H9 (cell line): ENCODE data around the gene CDKAL1. TPM values are rescaled to one million over a fixed set of nuclear protein-coding genes. Genes with fewer than 3 reads are reported as not detected.
A peak's percentile ranks its signal among the peaks of the same experiment; 100 is the strongest.

Experiments used
- DNase-seq: peaks from one replicate; pipeline ENCODE4 v3.0.0-alpha.2; 2017
- H2AFZ ChIP-seq: one replicate; pipeline ENCODE4 v1.6.1; 2013; ENCODE audit warnings: mild to moderate bottlenecking, low read length, control low read depth, moderate library complexity
- H2AK5ac ChIP-seq: 2 replicates; pipeline ENCODE4 v1.6.1; 2013; ENCODE audit warnings: low read length, control low read depth, mixed read lengths; ENCODE audit not compliant: insufficient read length
- H2BK120ac ChIP-seq: one replicate; pipeline ENCODE4 v1.6.1; 2013; ENCODE audit warnings: low read depth, mild to moderate bottlenecking, low read length, control low read depth, inconsistent platforms; ENCODE audit not compliant: poor library complexity, severe bottlenecking
- H2BK12ac ChIP-seq: 2 replicates; pipeline ENCODE4 v1.6.1; 2013; ENCODE audit warnings: low read length, control low read depth, mixed read lengths, low read depth; ENCODE audit not compliant: insufficient read length
- H2BK15ac ChIP-seq: 2 replicates; pipeline ENCODE4 v1.6.1; 2013; ENCODE audit warnings: low read depth, low read length, control low read depth
- H2BK20ac ChIP-seq: one replicate; pipeline ENCODE4 v1.6.1; 2013; ENCODE audit warnings: low read depth, mild to moderate bottlenecking, low read length, control low read depth, inconsistent platforms; ENCODE audit not compliant: poor library complexity, severe bottlenecking
- H2BK5ac ChIP-seq: 2 replicates; pipeline ENCODE4 v1.6.1; 2013; ENCODE audit warnings: low read length, control low read depth, mixed read lengths; ENCODE audit not compliant: insufficient read length
- H3K14ac ChIP-seq: 2 replicates; pipeline ENCODE4 v1.6.1; 2013; ENCODE audit warnings: low read length, control low read depth; ENCODE audit not compliant: insufficient read depth
- H3K18ac ChIP-seq: 2 replicates; pipeline ENCODE4 v1.6.1; 2013; ENCODE audit warnings: low read depth, mild to moderate bottlenecking, mixed read lengths, low read length, control low read depth; ENCODE audit not compliant: insufficient read length
- H3K23ac ChIP-seq: 2 replicates; pipeline ENCODE4 v1.6.1; 2013; ENCODE audit warnings: low read length, control low read depth, mixed read lengths, low read depth; ENCODE audit not compliant: insufficient read length
- H3K23me2 ChIP-seq: 2 replicates; pipeline ENCODE4 v1.6.1; 2013; ENCODE audit warnings: low read depth, mild to moderate bottlenecking, mixed read lengths, low read length, control low read depth; ENCODE audit not compliant: insufficient read length, poor library complexity, severe bottlenecking
- H3K27ac ChIP-seq: 2 replicates; pipeline ENCODE4 v1.5.1; 2013; ENCODE audit warnings: low read length, control low read depth, mixed read lengths, low read depth; ENCODE audit not compliant: insufficient read length
- H3K27me3 ChIP-seq: 2 replicates; pipeline ENCODE4 v1.6.1; 2013; ENCODE audit warnings: low read length, control low read depth, inconsistent platforms; ENCODE audit not compliant: insufficient read depth
- H3K4ac ChIP-seq: 2 replicates; pipeline ENCODE4 v1.6.1; 2013; ENCODE audit warnings: low read depth, mild to moderate bottlenecking, control low read depth, inconsistent platforms, low read length, moderate library complexity
- H3K4me1 ChIP-seq: 2 replicates; pipeline ENCODE4 v1.6.1; 2013; ENCODE audit warnings: low read length, control low read depth, inconsistent platforms; ENCODE audit not compliant: insufficient read depth
- H3K4me2 ChIP-seq: 2 replicates; pipeline ENCODE4 v1.6.1; 2013; ENCODE audit warnings: low read length, control low read depth, mixed read lengths; ENCODE audit not compliant: insufficient read length, insufficient read depth
- H3K56ac ChIP-seq: 2 replicates; pipeline ENCODE4 v1.6.1; 2013; ENCODE audit warnings: low read depth, mild to moderate bottlenecking, mixed read lengths, low read length, control low read depth; ENCODE audit not compliant: insufficient read length
- H3K79me1 ChIP-seq: 2 replicates; pipeline ENCODE4 v1.6.1; 2013; ENCODE audit warnings: low read depth, mild to moderate bottlenecking, moderate library complexity, low read length, control low read depth, inconsistent platforms; ENCODE audit not compliant: insufficient read depth, poor library complexity, severe bottlenecking
- H3K79me2 ChIP-seq: 2 replicates; pipeline ENCODE4 v1.6.1; 2013; ENCODE audit warnings: low read length, control low read depth, inconsistent platforms; ENCODE audit not compliant: insufficient read depth
- H3K9ac ChIP-seq: 2 replicates; pipeline ENCODE4 v1.6.1; 2013; ENCODE audit warnings: low read length, control low read depth, mixed read lengths; ENCODE audit not compliant: insufficient read length; ENCODE audit errors: extremely low read depth
- H3K9me3 ChIP-seq: one replicate; pipeline ENCODE4 v1.6.1; 2013; ENCODE audit warnings: low read depth, low read length, inconsistent platforms; ENCODE audit not compliant: control insufficient read depth
- H3T11ph ChIP-seq: one replicate; pipeline ENCODE4 v1.6.1; 2013; ENCODE audit warnings: mild to moderate bottlenecking, low read length, control low read depth, inconsistent platforms
- H4K20me1 ChIP-seq: one replicate; pipeline ENCODE4 v1.6.1; 2013; ENCODE audit not compliant: control insufficient read depth, insufficient read length, insufficient read depth
- H4K5ac ChIP-seq: 2 replicates; pipeline ENCODE4 v1.6.1; 2013; ENCODE audit warnings: low read depth, mild to moderate bottlenecking, mixed read lengths, low read length, control low read depth; ENCODE audit not compliant: insufficient read length
- H4K8ac ChIP-seq: replicated peaks from 2 replicates; pipeline ENCODE4 v1.6.1; 2013; ENCODE audit warnings: low read length, control low read depth, mixed read lengths, low read depth; ENCODE audit not compliant: insufficient read length
- H4K91ac ChIP-seq: 2 replicates; pipeline ENCODE4 v1.6.1; 2013; ENCODE audit warnings: low read depth, mild to moderate bottlenecking, moderate library complexity, mixed read lengths, low read length, control low read depth; ENCODE audit not compliant: insufficient read length
- H3K27ac Mint-ChIP-seq, 3 experiments: 2 replicates in 2 of 3; 3 replicates in 1 of 3; pipeline ENCODE4 v1.8.0; 2020 to 2021; ENCODE audit warnings: mixed read lengths in 3 of 3, mild to moderate bottlenecking in 1 of 3, moderate library complexity in 1 of 3
- H3K27me3 Mint-ChIP-seq: 2 replicates; pipeline ENCODE4 v1.8.0; 2021; ENCODE audit warnings: low read depth, mild to moderate bottlenecking, moderate library complexity, mixed read lengths
- H3K36me3 Mint-ChIP-seq, 3 experiments: 2 replicates in 2 of 3; 3 replicates in 1 of 3; pipeline ENCODE4 v1.8.0; 2020 to 2021; ENCODE audit warnings: low read depth in 3 of 3, mixed read lengths in 3 of 3; ENCODE audit not compliant: insufficient read depth in 1 of 3
- H3K4me1 Mint-ChIP-seq, 2 experiments: 2 replicates each; pipeline ENCODE4 v1.8.0; 2020; ENCODE audit warnings: mixed read lengths in 2 of 2
- H3K4me3 Mint-ChIP-seq, 2 experiments: 2 replicates in 1 of 2; 3 replicates in 1 of 2; pipeline ENCODE4 v1.8.0; 2020 to 2021; ENCODE audit warnings: mild to moderate bottlenecking in 2 of 2, mixed read lengths in 2 of 2, moderate library complexity in 1 of 2
- H3K9me3 Mint-ChIP-seq, 2 experiments: 2 replicates in 1 of 2; 3 replicates in 1 of 2; pipeline ENCODE4 v1.8.0; 2020; ENCODE audit warnings: mild to moderate bottlenecking in 2 of 2, mixed read lengths in 2 of 2, moderate library complexity in 1 of 2
- WGBS: extraction: QIAGEN DNeasy Blood & Tissue Kit; methylation state at CpG from one replicate; pipeline ENCODE4 v1.1.7; 2013; ENCODE audit warnings: missing lambda C conversion rate, low lambda C conversion rate, mixed read lengths; ENCODE audit not compliant: insufficient read length; ENCODE audit errors: extremely low coverage; 5-methylcytosine and 5-hydroxymethylcytosine counted together
- total RNA-seq: library from RNA; stranded (reverse); gene quantifications from 2 replicates; pipeline ENCODE4 v1.2.1, GENCODE V29; 2021
- TF ChIP-seq, protein P1 (sequence below): fragments of 200-600 bp; sonication (generic); conservative IDR thresholded peaks from 3 replicates; pipeline ENCODE4 v1.8.0; 2021; ENCODE audit warnings: antibody characterized with exemption, mild to moderate bottlenecking

The CDKAL1 gene
- total RNA-seq, 1 experiment from 2014 or later, result 23.0 TPM

- H3K9me3 ChIP-seq, result no peaks in the 10 kb centered on the region
- no peak overlapping the region for H3K9ac ChIP-seq
- no peak overlapping the region for H3K4me2 ChIP-seq
- no peak overlapping the region for H2AK5ac ChIP-seq
- no CpG with 5 or more reads among the region's 6 CpGs for WGBS
- TF ChIP-seq, protein P1, sequence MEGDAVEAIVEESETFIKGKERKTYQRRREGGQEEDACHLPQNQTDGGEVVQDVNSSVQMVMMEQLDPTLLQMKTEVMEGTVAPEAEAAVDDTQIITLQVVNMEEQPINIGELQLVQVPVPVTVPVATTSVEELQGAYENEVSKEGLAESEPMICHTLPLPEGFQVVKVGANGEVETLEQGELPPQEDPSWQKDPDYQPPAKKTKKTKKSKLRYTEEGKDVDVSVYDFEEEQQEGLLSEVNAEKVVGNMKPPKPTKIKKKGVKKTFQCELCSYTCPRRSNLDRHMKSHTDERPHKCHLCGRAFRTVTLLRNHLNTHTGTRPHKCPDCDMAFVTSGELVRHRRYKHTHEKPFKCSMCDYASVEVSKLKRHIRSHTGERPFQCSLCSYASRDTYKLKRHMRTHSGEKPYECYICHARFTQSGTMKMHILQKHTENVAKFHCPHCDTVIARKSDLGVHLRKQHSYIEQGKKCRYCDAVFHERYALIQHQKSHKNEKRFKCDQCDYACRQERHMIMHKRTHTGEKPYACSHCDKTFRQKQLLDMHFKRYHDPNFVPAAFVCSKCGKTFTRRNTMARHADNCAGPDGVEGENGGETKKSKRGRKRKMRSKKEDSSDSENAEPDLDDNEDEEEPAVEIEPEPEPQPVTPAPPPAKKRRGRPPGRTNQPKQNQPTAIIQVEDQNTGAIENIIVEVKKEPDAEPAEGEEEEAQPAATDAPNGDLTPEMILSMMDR, result no peak
- H4K20me1 ChIP-seq, result no peaks in the 10 kb centered on the region
- Mint-ChIP-seq H3K4me1 (peaks cover 14 to 30% of the 10 kb centered on the region in 2 experiments), H3K36me3 (peaks cover 0 to 7% (median 2%) of the 10 kb centered on the region in 3 experiments; a peak in 1 of 7 replicates), H3K4me3 (no peak overlapping the region), H3K9me3 (no peaks in the 10 kb centered on the region), H3K27ac (no peak overlapping the region; a peak in 1 of 7 replicates), H3K27me3 (no peaks in the 10 kb centered on the region)
- no peak overlapping the region for H4K8ac ChIP-seq
- H3K4ac ChIP-seq, result no peak overlapping the region
- no peak overlapping the region for H2BK15ac ChIP-seq
- no peak for DNase-seq
- H3K27ac ChIP-seq, result no peak overlapping the region
- H3K79me2 ChIP-seq, result no peaks in the 10 kb centered on the region
- H4K5ac ChIP-seq, result no peak overlapping the region
- H2BK12ac ChIP-seq, result no peak overlapping the region
- H3K23me2 ChIP-seq, result no peaks in the 10 kb centered on the region
- no peaks in the 10 kb centered on the region for H3K27me3 ChIP-seq
- no peaks in the 10 kb centered on the region for H3K4me1 ChIP-seq
- no peak overlapping the region for H2BK20ac ChIP-seq
- H3K56ac ChIP-seq, result no peak overlapping the region
- no peak overlapping the region for H3K18ac ChIP-seq
- peak overlapping the region; percentile 67 for H4K91ac ChIP-seq
- no peak overlapping the region for H3K23ac ChIP-seq
- no peak overlapping the region for H2AFZ ChIP-seq
- no peak overlapping the region for H2BK120ac ChIP-seq
- no peak overlapping the region for H3T11ph ChIP-seq
- no peak overlapping the region for H3K14ac ChIP-seq
- H2BK5ac ChIP-seq, result no peak overlapping the region
- H3K79me1 ChIP-seq, result no peaks in the 10 kb centered on the region
Measured at GRCh38 chr6:21140966-21141365, 606.7 kb downstream of the CDKAL1 start.
